PC-9 (cell line): ENCODE results near the gene BCL11B. TPM values are rescaled to one million over a fixed set of nuclear protein-coding genes. Genes with fewer than 3 reads are reported as not detected.

Experiments
- BruUV-seq: library from RNA; stranded (reverse); fragments of 400-500 nt; replicated peaks from 2 replicates; lab custom pipeline; 2021; lab: Mats Ljungman, UMichigan
- CTCF ChIA-PET: fragments of 300-600 bp; sonication (Branson Sonifier 250); formaldehyde crosslinking; loops from one replicate; lab custom pipeline; 2022; ENCODE audit warnings: antibody characterized with exemption; lab: Charles Lee
- POLR2A ChIA-PET: fragments of 300-600 bp; sonication (Branson Sonifier 250); formaldehyde crosslinking; loops from one replicate; lab custom pipeline; 2022; ENCODE audit warnings: antibody characterized with exemption; ENCODE audit not compliant: unreplicated experiment; lab: Charles Lee
- DNase-seq, 2 experiments: peaks; one replicate each; pipeline versions ENCODE4 v3.0.0 to v3.0.0-alpha.2; 2015 to 2022; ENCODE audit warnings: mixed read lengths in 1 of 2
- H2AFZ ChIP-seq: fragments of 200-600 bp; sonication (generic); 2 replicates; pipeline ENCODE4 v1.8.1; 2017; ENCODE audit warnings: antibody characterized with exemption
- H3F3A ChIP-seq: fragments of 200-600 bp; sonication (generic); 2 replicates; pipeline ENCODE4 v1.8.1; 2017; ENCODE audit warnings: antibody characterized with exemption, mild to moderate bottlenecking, low read depth; ENCODE audit not compliant: insufficient read depth
- H3K27ac ChIP-seq: fragments of 200-600 bp; sonication (generic); 2 replicates; pipeline ENCODE4 v1.6.1; 2016; ENCODE audit warnings: mixed run types
- H3K27me3 ChIP-seq: fragments of 200-600 bp; sonication (generic); 2 replicates; pipeline ENCODE4 v1.6.1; 2016; ENCODE audit warnings: low read depth, mixed run types; ENCODE audit not compliant: insufficient read depth
- H3K36me3 ChIP-seq: fragments of 200-600 bp; sonication (generic); 2 replicates; pipeline ENCODE4 v1.6.1; 2016; ENCODE audit warnings: low read depth, mixed run types
- H3K4me1 ChIP-seq: fragments of 200-600 bp; sonication (generic); replicated peaks from 2 replicates; pipeline ENCODE4 v1.6.1; 2016; ENCODE audit warnings: mixed run types; ENCODE audit not compliant: insufficient read depth
- H3K4me2 ChIP-seq: fragments of 200-600 bp; sonication (generic); 2 replicates; pipeline ENCODE4 v1.6.1; 2017; ENCODE audit warnings: mixed run types
- H3K4me3 ChIP-seq: fragments of 200-600 bp; sonication (generic); 2 replicates; pipeline ENCODE4 v1.6.1; 2016; ENCODE audit warnings: mixed run types
- H3K79me2 ChIP-seq: fragments of 200-600 bp; sonication (generic); 2 replicates; pipeline ENCODE4 v1.6.1; 2017; ENCODE audit warnings: low read depth, mixed run types
- H3K9me2 ChIP-seq: fragments of 200-600 bp; sonication (generic); 2 replicates; pipeline ENCODE4 v1.8.1; 2017; ENCODE audit warnings: mild to moderate bottlenecking; ENCODE audit not compliant: insufficient read depth
- H3K9me3 ChIP-seq: fragments of 200-600 bp; sonication (generic); 2 replicates; pipeline ENCODE4 v1.8.1; 2016; ENCODE audit warnings: low read depth; ENCODE audit not compliant: insufficient read depth
- H4K20me1 ChIP-seq: fragments of 200-600 bp; sonication (generic); 2 replicates; pipeline ENCODE4 v1.8.1; 2017; ENCODE audit not compliant: insufficient read depth
- EZH2 ChIP-seq: fragments of 200-600 bp; sonication (generic); IDR thresholded peaks from 2 replicates; pipeline ENCODE4 v1.8.0; 2017; ENCODE audit warnings: antibody characterized with exemption, low read depth
- intact Hi-C: fragments of 100-400 bp; cut with micrococcal nuclease; formaldehyde crosslinking; loops from one replicate; pipeline ENCODE4 v1.10.0; 2022; ENCODE audit not compliant: unreplicated experiment
- total RNA-seq: library from RNA; stranded (reverse); gene quantifications from 2 replicates; pipeline ENCODE4 v1.2.3, GENCODE V29; 2021
- TF ChIP-seq, protein P1 (sequence below): fragments of 200-600 bp; sonication (generic); conservative IDR thresholded peaks from 2 replicates; pipeline ENCODE4 v1.6.1; 2017; ENCODE audit warnings: mixed run types, antibody characterized with exemption, mild to moderate bottlenecking, moderate library complexity

The BCL11B gene
- total RNA-seq, 1 experiment from 2014 or later = not detected

DNA sequence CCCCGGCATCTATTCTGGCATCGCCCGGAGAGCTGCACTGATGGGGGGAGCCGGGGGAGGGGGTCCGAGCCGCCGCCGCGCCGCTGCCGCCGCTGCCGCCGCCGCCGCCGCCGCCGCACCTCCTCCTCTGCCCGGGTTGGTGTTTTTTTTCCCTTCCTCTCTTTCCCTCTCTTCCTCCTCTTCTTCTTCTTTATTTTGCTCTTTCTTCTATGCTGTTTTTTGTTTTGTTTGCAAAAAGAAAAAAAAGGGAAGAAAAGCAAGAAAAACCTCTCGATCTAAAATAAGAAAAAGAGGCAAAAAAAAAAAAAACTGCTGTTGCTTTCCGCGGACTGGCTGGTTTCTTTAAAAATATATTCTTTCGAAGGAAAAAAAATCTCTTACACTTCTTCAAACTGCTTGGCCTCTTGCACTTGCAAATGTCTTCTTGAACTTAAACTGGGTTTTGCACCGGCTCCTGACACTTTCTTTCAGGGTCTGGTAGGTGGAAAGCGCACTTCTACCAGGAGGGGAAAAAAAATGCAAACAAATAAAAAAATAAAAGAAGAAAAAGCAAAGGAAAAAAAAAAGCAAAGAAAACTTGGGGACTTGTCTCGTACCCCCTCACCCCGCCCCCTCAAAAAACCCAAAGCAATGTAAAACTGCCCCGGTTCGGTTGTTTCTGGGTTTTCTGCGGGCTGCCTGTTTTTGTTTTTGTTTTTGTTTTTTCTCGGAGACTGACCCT, 616 bp downstream of the BCL11B start:
- intact Hi-C loops = no loop called here
- H3K4me3 ChIP-seq = no peak overlapping the region
- no peak overlapping the region for H3K27ac ChIP-seq
- H2AFZ ChIP-seq = no peak overlapping the region
- no peaks in the 10 kb centered on the region for H3F3A ChIP-seq
- ChIA-PET CTCF (no interaction called here), POLR2A (no interaction called here)
- H3K36me3 ChIP-seq = no peaks in the 10 kb centered on the region
- peaks cover 3% of the 10 kb centered on the region; the same call in 1 of the 2 replicates for H3K27me3 ChIP-seq
- H3K4me2 ChIP-seq = no peak overlapping the region
- DNase-seq = no peak
- H3K4me1 ChIP-seq = no peaks in the 10 kb centered on the region
- H4K20me1 ChIP-seq = no peaks in the 10 kb centered on the region
- TF ChIP-seq, protein P1, sequence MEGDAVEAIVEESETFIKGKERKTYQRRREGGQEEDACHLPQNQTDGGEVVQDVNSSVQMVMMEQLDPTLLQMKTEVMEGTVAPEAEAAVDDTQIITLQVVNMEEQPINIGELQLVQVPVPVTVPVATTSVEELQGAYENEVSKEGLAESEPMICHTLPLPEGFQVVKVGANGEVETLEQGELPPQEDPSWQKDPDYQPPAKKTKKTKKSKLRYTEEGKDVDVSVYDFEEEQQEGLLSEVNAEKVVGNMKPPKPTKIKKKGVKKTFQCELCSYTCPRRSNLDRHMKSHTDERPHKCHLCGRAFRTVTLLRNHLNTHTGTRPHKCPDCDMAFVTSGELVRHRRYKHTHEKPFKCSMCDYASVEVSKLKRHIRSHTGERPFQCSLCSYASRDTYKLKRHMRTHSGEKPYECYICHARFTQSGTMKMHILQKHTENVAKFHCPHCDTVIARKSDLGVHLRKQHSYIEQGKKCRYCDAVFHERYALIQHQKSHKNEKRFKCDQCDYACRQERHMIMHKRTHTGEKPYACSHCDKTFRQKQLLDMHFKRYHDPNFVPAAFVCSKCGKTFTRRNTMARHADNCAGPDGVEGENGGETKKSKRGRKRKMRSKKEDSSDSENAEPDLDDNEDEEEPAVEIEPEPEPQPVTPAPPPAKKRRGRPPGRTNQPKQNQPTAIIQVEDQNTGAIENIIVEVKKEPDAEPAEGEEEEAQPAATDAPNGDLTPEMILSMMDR = no peak
- no peak for TF ChIP-seq EZH2
- no TSS peak for BruUV-seq
- no peaks in the 10 kb centered on the region for H3K79me2 ChIP-seq
- H3K9me2 ChIP-seq = no peaks in the 10 kb centered on the region
- no peaks in the 10 kb centered on the region for H3K9me3 ChIP-seq

DNA sequence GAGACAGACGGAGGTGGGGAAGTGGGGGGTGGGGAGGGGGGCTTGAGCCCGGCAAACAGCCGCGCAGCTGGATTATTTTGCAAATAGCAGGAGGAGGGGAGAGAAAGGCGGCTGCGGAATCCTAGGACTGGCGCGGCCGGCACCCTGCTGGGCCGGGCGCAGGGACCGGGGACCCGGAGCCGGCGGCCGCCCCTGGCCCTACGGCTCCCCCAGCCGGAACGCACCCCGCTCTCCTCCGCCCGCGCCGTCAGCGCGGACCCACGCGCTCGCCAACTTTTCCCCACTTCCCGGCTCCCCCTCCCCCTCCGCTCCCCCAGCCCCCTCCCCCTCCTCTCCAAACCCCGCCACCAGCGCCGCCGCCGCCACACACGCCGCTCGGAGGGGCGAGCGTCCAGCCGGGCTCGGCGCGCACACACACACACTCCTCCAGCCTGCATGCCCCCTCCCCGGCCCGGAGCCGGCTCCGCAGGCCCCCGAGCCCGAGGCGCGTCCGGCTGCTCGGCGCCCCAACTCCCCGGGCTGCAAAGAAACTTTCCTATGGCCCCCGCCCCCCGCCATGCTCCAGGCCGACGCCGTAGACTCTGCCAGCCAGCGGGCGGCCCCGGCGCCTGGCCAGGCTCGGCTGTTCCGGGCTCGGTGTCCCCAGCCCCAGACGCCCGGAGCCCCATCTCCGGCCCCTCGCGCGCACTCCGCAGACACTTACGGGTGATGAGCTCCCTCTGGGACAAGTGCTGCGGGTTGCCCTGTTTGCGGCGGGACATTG, 1.4 kb downstream of the BCL11B start:
- CTCF ChIA-PET = no interaction called here
- Histone ChIP-seq H3K4me1 (no peaks in the 10 kb centered on the region), H2AFZ (no peak overlapping the region), H3K27ac (no peak overlapping the region), H3K9me3 (no peaks in the 10 kb centered on the region), H3F3A (no peaks in the 10 kb centered on the region), H3K27me3 (no peaks in the 10 kb centered on the region), H3K79me2 (no peaks in the 10 kb centered on the region), H3K9me2 (no peaks in the 10 kb centered on the region), H3K4me2 (no peak overlapping the region), H4K20me1 (no peaks in the 10 kb centered on the region), H3K4me3 (no peak overlapping the region), H3K36me3 (no peaks in the 10 kb centered on the region)
- intact Hi-C loops = no loop called here
- TF ChIP-seq, protein P1 = no peak
- no peak for TF ChIP-seq EZH2
- BruUV-seq = no TSS peak
- DNase-seq = no peak
- POLR2A ChIA-PET = no interaction called here

DNA sequence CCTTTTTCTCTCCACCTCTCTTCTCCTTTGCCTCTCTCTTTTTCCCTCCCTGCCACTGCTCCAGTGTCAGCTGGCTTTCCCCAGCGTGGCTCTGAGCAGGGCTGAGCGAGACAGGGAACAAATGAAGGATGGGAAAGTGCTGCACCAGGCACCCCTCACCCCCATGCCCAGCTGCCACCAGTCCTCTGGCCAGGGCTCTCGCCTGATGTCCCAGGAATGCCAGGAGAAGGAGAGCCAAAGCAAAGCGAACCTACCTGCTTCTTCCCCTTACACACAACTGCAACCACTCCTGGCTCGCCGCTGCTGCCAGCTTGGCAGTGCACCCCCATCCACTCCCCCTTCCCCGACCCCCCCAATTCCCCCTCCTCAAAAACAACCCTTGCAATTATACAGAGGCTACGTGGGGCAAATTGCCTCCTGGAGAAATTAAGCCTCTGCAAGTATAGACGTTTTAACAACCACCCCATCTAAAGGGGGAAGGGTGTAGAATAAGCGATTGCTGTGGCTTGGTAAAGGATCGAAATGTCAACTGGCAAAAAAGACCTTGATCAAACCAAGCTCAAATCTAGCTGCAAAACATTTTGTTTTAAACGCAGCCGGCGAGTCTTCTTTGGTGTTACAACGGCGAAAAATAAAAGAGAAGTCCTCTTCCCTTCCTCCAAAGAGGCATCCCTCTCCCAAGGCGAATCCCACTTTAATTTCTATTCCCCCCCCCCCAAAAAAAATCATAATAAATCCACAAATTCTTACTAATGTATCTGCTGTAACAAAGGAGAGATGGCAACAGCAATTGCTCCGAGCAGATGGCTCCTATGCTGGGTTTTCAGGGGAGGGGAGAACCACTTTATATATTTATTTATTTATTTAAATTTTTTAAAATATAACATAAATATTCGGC, 2.9 kb downstream of the BCL11B start:
- H3K4me2 ChIP-seq = no peak overlapping the region
- no peak overlapping the region for H3K4me3 ChIP-seq
- no peak for DNase-seq
- H3F3A ChIP-seq = no peaks in the 10 kb centered on the region
- no peak overlapping the region for H2AFZ ChIP-seq
- TF ChIP-seq, protein P1 = no peak
- TF ChIP-seq EZH2 = no peak
- CTCF ChIA-PET = no interaction called here
- BruUV-seq = no TSS peak
- no peaks in the 10 kb centered on the region for H3K9me3 ChIP-seq
- POLR2A ChIA-PET = no interaction called here
- H3K27me3 ChIP-seq = peaks cover 7% of the 10 kb centered on the region; the same call in 1 of the 2 replicates
- H3K4me1 ChIP-seq = no peaks in the 10 kb centered on the region
- no peaks in the 10 kb centered on the region for H3K36me3 ChIP-seq
- no peaks in the 10 kb centered on the region for H4K20me1 ChIP-seq
- no peak overlapping the region for H3K27ac ChIP-seq
- no peaks in the 10 kb centered on the region for H3K9me2 ChIP-seq
- intact Hi-C loops = no loop called here
- no peaks in the 10 kb centered on the region for H3K79me2 ChIP-seq
